Measurements from ENCODE around the gene ZMAT5.

GRCh38 chr22:29813563-29813962 lies 46.8 kb upstream of the ZMAT5 start:
- TF ChIP-seq POLR2A (IDR thresholded peaks at IDR 0.05) (no peak), CTCF (IDR thresholded peaks at IDR 0.05) (no peak)
